GM19397 (cell line): ENCODE measurements around the gene CFAP70.
"Not testable (repeated sequence)": the region's sequence is repeated elsewhere in the genome, so short reads cannot be mapped to it uniquely, and the experiment has no call there.

Source experiments
- ATAC-seq: cut with Tn5 transposase; IDR thresholded peaks from one replicate; pipeline ENCODE4 v1.9.1; 2021; ENCODE audit warnings: mild to moderate bottlenecking, moderate library complexity; ENCODE audit not compliant: unreplicated experiment

The CFAP70 gene

DNA sequence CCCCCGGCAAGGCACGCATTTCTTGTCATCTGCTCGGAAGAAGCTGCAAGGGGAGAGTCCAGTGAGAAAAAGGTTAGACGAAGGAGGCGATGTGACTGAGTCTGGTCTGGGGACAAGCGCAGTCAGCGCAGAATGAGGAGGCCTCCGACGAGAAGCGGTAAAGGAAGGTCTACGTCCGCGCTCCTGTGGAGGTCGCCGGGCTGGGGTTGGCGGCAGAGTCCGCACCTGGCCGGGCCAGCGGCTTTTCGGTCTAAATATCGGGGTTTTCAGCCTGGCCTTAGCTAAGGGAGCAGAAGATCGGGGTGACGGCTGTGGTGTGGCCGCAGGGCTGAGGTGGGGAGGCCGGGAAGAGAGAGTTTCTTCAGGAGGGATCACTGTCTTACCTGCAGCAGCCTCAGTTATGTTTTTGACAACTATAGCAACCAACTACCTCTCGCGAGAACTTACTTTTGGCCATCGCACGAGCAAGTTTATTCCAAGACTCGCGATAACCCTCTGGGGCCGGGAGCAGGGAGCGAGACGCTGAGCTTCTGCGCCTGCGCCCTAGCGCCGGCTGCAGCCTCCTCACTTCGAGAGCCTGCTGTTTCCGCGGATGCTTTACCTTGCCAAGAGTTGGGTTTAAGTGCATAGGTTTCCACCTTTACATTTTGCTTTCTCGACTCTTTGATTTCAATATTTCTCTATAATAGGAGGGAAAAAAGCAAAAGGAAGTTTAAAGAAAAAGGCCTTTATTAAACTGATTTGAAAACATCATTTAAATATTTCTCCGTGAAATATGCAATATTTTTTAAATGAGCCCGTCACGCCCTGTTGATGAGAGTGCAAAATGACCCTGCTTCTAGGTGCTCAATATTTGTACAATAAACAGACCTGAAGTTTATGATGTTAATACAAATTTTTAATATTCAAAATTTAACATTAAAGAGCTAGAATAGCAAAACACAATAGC lies at the start of gene CFAP70:
TSS of gene CFAP70 (minus strand) at position 534 of the 949 bp plus-strand sequence. CDS start 4,068 bp downstream, outside the sequence.
- peak; percentile 94 for ATAC-seq

GRCh38 chr10:73408061-73408460 lies 49.4 kb upstream of the CFAP70 start:
- no peak for ATAC-seq

GRCh38 chr10:73407495-73407894 lies 48.8 kb upstream of the CFAP70 start:
- no peak for ATAC-seq

DNA sequence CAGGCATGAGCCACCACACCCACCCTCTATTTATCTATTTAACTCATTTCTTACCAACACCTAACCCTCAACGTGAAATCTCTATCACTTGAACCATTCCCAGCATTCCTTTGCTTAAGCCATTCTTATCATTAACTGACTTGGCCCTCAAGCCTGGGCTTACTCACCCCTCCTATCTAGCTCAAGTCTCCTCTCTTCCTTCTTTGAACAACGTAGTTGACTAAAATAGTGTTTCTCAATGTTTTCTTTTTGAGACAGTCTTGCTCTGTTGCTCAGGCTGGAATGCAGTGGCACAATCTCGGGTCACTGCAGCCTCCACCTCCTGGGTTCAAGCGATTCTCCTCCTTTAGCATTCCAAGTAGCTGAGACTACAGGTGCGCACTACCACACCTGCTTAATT lies 48.2 kb upstream of the CFAP70 start:
- ATAC-seq, result no peak

- ATAC-seq, result no peak
These were observed 46.9 kb upstream of the CFAP70 start for GRCh38 chr10:73405556-73405955.

GRCh38 chr10:73404690-73405089 lies 46.0 kb upstream of the CFAP70 start:
- no peak for ATAC-seq

GRCh38 chr10:73401636-73402035 lies 43.0 kb upstream of the CFAP70 start:
- no peak for ATAC-seq

- no peak for ATAC-seq
These were observed 40.4 kb upstream of the CFAP70 start for GRCh38 chr10:73399063-73399462.

- no peak for ATAC-seq
These were observed 39.4 kb upstream of the CFAP70 start for GRCh38 chr10:73398024-73398423.

- not testable (repeated sequence) for ATAC-seq
These were observed 35.7 kb upstream of the CFAP70 start for GRCh38 chr10:73394325-73394724.

DNA sequence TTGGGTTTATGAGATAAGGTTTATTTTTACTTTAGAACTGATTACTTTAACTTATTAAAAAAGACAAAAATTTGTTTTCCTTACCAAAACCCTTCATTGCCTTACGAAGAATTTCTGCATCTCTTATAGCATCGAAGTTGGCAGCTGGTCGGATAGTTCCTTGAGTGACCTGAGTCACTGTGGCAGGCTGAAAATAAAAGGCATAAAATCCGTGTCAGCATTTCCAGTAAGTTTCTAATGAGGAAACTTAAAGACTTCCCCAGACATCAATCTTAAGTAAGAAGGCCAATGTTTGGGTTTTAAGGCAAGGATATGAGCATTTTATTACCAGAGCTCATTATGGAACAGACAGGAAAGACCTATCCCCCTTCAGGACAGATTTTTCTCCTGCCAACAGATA lies 29.6 kb upstream of the CFAP70 start:
- no peak for ATAC-seq

GRCh38 chr10:73386583-73386982 lies 27.9 kb upstream of the CFAP70 start:
- ATAC-seq, result no peak

GRCh38 chr10:73379064-73379748 lies 20.5 kb upstream of the CFAP70 start:
- no peak for ATAC-seq

- ATAC-seq, result no peak
These were observed 18.0 kb upstream of the CFAP70 start for GRCh38 chr10:73376679-73377078.

- no peak for ATAC-seq
These were observed 9.6 kb upstream of the CFAP70 start for GRCh38 chr10:73368238-73368637.

DNA sequence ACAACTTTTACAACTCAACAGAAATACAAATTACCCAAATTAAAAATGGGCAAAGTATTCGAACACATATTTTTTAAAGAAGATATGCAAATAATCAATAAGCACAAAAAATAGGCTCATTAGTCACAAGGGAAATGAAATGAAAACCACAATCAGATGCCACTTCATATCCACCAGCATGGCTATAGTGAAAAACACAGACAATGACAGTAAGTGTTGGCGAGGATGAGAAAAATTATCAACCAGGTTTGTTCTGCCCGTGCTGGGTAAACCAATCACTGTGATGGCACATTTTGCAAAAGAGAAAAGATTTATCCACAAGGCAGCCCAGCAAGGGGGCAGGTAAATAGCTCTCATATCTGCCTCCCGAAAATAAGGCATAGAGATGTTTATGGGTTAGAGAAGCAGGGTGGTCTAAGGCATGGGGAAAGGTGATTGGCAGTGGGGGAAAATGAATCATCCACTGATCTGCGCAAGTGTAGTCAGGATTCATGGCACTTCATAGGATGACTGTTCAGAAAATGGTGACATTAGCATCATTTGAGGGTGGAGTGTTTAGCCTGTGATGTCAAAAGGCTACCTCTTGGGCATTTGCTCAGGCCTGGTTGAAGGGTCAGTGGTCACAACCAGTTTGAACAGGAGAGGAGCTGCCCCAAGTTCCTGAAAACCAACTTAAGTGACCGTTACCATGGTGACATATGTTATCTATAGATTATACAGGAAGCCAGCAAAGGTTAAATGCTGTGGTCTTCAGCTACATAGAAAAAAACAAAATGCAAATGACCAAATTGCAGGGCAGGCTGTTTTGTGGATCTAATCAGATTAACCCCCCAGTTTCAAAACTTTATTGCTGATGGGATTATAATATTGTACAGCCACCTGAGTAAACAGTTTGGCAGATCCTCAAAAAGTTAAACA lies 8.0 kb upstream of the CFAP70 start:
- ATAC-seq, result no peak

GRCh38 chr10:73364964-73365363 lies 6.3 kb upstream of the CFAP70 start:
- no peak for ATAC-seq

GRCh38 chr10:73359492-73359891 lies 828 bp upstream of the CFAP70 start:
- ATAC-seq, result no peak

- ATAC-seq, result no peak
These were observed 843 bp downstream of the CFAP70 start for GRCh38 chr10:73357821-73358220.

GRCh38 chr10:73357166-73357565 lies 1.5 kb downstream of the CFAP70 start:
- no peak for ATAC-seq

DNA sequence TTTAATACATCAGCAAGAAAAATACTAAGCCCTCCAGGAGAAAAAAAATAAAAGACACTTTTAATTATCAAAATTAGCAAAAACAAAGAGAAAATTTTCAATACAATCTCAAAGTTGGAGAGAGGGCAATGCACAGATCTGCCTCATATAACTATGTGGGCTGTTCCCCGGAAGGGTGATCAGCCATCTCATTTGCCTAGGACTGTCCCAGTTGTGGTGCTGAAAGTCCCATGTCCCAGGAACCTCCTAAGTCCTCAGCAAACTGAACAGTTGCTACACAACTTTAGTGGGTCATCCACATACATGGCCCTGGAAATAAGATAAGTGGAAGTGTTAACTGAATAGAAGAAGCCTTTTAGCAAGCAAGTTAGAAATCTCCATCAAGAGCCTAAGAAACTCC lies 14.4 kb downstream of the CFAP70 start:
- ATAC-seq, result no peak
